Suprapubic skin (tissue), 4 donors: ENCODE results near the gene ADORA2A. TPM values are rescaled to one million over a fixed set of nuclear protein-coding genes. Genes with fewer than 3 reads are reported as not detected.

Experiments used
- DNase-seq, 2 donors: peaks; one replicate each; pipeline ENCODE4 v3.0.0-alpha.2; 2019; ENCODE audit warnings: low spot score in 2 of 2
- H3K27ac ChIP-seq: fragments of 200-600 bp; sonication (generic); one replicate; pipeline ENCODE4 v1.5.1; 2019
- H3K27me3 ChIP-seq: fragments of 200-600 bp; sonication (generic); one replicate; pipeline ENCODE4 v1.5.1; 2019
- H3K36me3 ChIP-seq: fragments of 200-600 bp; sonication (generic); one replicate; pipeline ENCODE4 v1.5.1; 2019
- H3K4me1 ChIP-seq: fragments of 200-600 bp; sonication (generic); one replicate; pipeline ENCODE4 v1.5.1; 2019
- H3K4me3 ChIP-seq: fragments of 200-600 bp; sonication (generic); one replicate; pipeline ENCODE4 v1.5.1; 2019; ENCODE audit warnings: mild to moderate bottlenecking
- H3K9me3 ChIP-seq: fragments of 200-600 bp; sonication (generic); one replicate; pipeline ENCODE4 v1.5.1; 2019
- EP300 ChIP-seq: sonication (generic); formaldehyde crosslinking; IDR thresholded peaks from one replicate; pipeline ENCODE4 v1.6.1; 2017; ENCODE audit warnings: antibody characterized with exemption
- POLR2A ChIP-seq, 2 donors: fragments of 450-650 bp; IDR thresholded peaks; one replicate each; pipeline ENCODE4 v1.6.1; 2017; ENCODE audit warnings: antibody characterized with exemption in 2 of 2, mild to moderate bottlenecking in 2 of 2, moderate library complexity in 2 of 2
- POLR2AphosphoS5 ChIP-seq, 3 donors: sonication (generic); formaldehyde crosslinking; IDR thresholded peaks; one replicate each; pipeline ENCODE4 v1.6.1; 2017; ENCODE audit warnings: antibody characterized with exemption in 3 of 3
- WGBS: methylation state at CpG from one replicate; pipeline ENCODE4 v1.1.5; 2018; 5-methylcytosine and 5-hydroxymethylcytosine counted together
- total RNA-seq, 4 donors: library from RNA; depleted of rRNA; stranded (reverse); fragments of >200 nt; gene quantifications; one replicate each; pipeline ENCODE4 v1.1.0, GENCODE V29; 2016
- TF ChIP-seq, protein P1 (sequence below), 2 donors: fragments of 200-600 bp in 1 of 2; fragments of 450-650 bp in 1 of 2; sonication (generic) in 1 of 2; IDR thresholded peaks; one replicate each; pipeline ENCODE4 v1.5.1; 2016 to 2019; ENCODE audit warnings: antibody characterized with exemption in 2 of 2, mild to moderate bottlenecking in 1 of 2, moderate library complexity in 1 of 2

Gene ADORA2A
- total RNA-seq, 4 donors from 2014 or later = 2.2 to 5.1 (median 3.4) TPM

DNA sequence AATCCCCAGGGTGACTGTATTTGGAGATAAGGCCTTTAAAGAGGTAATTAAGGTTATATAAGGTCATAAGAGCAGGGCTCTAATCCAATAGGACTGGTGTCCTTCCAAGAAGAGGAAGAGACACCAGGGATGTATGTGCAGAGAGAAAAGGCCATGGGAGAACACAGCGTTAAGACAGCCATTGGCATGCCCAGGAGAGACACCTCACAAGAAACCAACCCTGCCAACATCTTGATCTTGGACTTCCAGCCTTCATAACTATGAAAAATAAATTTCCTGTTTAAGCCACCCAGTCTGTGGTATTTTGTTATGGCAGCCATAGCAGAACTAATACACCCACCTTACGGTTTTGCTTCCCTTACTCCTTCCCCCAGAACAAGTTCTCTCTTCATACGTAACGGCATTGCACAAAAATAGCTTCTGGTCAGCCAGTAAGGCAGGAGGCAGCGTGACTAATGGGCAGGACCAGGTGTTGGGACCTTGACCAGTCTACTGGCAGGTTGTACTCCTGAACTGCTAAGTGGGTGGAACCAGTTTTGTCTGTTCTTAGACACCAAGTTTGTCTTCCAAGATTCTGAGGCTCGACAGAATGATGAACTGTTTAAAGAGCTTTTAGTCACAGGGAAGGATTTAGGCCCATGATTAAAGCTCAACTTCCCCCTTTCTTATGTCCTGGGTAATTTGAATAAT lies 35.8 kb downstream of the ADORA2A start:
- 75% methylated on average over 6 of the region's 6 CpGs for WGBS

DNA sequence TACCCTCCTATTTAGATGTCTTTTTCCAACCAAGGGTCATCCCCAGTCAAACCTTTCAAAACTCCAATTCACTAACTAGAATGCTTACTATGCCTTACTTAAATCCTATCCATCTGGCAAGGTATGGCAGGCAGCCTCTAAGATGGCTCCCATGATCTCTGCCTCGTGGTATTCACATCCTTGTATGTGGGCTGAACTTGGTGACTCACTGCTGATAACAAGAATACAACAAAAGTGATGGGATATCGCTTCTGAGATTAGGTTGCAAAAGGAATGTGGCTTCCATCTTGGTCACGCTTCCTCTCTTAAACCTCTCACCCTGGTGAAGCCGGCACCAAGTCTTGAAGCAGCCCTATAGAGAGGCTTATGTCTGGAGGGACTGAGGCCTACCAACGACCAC lies 38.2 kb downstream of the ADORA2A start:
- no peaks in the 10 kb centered on the region for H3K27me3 ChIP-seq
- no peaks in the 10 kb centered on the region for H3K36me3 ChIP-seq
- H3K4me1 ChIP-seq = no peaks in the 10 kb centered on the region
- no peak overlapping the region for H3K4me3 ChIP-seq
- 84% methylated on average over 5 of the region's 5 CpGs for WGBS
- no peaks in the 10 kb centered on the region for H3K9me3 ChIP-seq
- TF ChIP-seq, protein P1, sequence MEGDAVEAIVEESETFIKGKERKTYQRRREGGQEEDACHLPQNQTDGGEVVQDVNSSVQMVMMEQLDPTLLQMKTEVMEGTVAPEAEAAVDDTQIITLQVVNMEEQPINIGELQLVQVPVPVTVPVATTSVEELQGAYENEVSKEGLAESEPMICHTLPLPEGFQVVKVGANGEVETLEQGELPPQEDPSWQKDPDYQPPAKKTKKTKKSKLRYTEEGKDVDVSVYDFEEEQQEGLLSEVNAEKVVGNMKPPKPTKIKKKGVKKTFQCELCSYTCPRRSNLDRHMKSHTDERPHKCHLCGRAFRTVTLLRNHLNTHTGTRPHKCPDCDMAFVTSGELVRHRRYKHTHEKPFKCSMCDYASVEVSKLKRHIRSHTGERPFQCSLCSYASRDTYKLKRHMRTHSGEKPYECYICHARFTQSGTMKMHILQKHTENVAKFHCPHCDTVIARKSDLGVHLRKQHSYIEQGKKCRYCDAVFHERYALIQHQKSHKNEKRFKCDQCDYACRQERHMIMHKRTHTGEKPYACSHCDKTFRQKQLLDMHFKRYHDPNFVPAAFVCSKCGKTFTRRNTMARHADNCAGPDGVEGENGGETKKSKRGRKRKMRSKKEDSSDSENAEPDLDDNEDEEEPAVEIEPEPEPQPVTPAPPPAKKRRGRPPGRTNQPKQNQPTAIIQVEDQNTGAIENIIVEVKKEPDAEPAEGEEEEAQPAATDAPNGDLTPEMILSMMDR (IDR thresholded peaks at IDR 0.05) = no peak
- TF ChIP-seq EP300 = no peak
- no peak for TF ChIP-seq POLR2A (IDR thresholded peaks at IDR 0.05)
- no peak for TF ChIP-seq POLR2AphosphoS5 (IDR thresholded peaks at IDR 0.05)
- no peak for DNase-seq
- no peak overlapping the region for H3K27ac ChIP-seq

More for the DNA sequence above, 35.8 kb downstream of the ADORA2A start:
- H3K4me1 ChIP-seq = no peaks in the 10 kb centered on the region
- no peaks in the 10 kb centered on the region for H3K36me3 ChIP-seq
- H3K9me3 ChIP-seq = no peaks in the 10 kb centered on the region
- TF ChIP-seq EP300 = no peak
- no peak for TF ChIP-seq POLR2AphosphoS5 (IDR thresholded peaks at IDR 0.05)
- no peak overlapping the region for H3K4me3 ChIP-seq
- no peak for DNase-seq
- no peak overlapping the region for H3K27ac ChIP-seq
- H3K27me3 ChIP-seq = no peaks in the 10 kb centered on the region

DNA sequence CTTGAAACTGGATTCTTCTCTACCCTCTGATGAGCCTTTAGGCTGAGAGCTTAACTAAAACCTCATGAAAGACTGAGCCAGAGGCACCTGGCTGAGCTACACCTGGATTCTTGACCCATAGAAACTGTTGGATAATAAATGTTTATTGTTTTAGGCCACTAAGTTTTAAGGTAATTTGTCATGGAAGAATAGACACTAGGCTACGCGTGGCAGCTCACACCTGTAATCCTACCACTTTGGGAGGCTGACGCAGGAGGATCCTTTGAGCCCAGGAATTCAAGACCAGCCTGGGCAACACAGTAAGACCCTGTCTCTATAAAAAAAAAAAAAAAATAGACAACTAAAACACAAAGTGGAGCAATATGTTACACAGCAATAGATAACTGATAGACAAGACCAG lies 38.6 kb downstream of the ADORA2A start:
- TF ChIP-seq EP300 = no peak
- TF ChIP-seq POLR2AphosphoS5 (IDR thresholded peaks at IDR 0.05) = no peak
- TF ChIP-seq, protein P1 (IDR thresholded peaks at IDR 0.05) = no peak
- TF ChIP-seq POLR2A (IDR thresholded peaks at IDR 0.05) = no peak
- Histone ChIP-seq H3K4me3 (no peak overlapping the region), H3K9me3 (no peaks in the 10 kb centered on the region), H3K27ac (no peak overlapping the region), H3K27me3 (no peaks in the 10 kb centered on the region), H3K4me1 (no peaks in the 10 kb centered on the region), H3K36me3 (no peaks in the 10 kb centered on the region)
- 95% methylated on average over 3 of the region's 3 CpGs for WGBS
- no peak for DNase-seq

DNA sequence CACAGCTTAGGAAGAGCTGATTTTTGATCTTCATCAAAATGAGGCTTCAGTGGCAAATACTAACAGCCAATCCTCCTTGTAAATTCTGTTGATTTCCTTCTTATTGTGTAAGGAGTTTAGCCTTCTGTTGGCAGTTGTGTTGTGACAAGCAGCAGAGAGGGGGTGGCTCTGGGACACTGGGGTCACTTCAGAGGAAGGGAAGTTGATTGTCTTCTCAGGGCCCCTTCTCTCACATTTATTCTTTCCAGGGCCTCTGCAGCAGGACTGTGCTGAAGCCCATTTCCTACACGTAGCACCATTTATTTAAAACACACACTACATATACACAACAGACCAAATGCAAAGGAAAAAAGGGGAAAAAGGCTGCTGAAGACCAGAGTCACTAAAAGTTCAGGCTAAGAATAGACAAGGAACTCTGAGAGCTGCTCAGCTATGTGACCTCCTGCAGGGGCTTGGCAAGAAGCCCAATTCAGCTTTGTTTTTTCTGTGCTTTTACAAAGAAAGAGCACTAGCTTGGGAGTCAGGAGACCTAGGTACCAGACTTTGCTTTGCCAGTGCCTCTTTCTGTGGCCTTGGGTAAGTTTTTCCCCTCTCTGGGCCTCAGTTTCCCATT lies 39.4 kb downstream of the ADORA2A start:
- Histone ChIP-seq H3K36me3 (no peaks in the 10 kb centered on the region), H3K9me3 (no peaks in the 10 kb centered on the region), H3K27me3 (no peaks in the 10 kb centered on the region), H3K27ac (no peak overlapping the region), H3K4me1 (no peaks in the 10 kb centered on the region), H3K4me3 (no peak overlapping the region)
- TF ChIP-seq POLR2A (IDR thresholded peaks at IDR 0.05) = no peak
- TF ChIP-seq EP300 = no peak
- TF ChIP-seq, protein P1 (IDR thresholded peaks at IDR 0.05) = no peak
- TF ChIP-seq POLR2AphosphoS5 (IDR thresholded peaks at IDR 0.05) = no peak
- DNase-seq = no peak
- WGBS = 72% methylated on average over 1 of the region's 1 CpG

DNA sequence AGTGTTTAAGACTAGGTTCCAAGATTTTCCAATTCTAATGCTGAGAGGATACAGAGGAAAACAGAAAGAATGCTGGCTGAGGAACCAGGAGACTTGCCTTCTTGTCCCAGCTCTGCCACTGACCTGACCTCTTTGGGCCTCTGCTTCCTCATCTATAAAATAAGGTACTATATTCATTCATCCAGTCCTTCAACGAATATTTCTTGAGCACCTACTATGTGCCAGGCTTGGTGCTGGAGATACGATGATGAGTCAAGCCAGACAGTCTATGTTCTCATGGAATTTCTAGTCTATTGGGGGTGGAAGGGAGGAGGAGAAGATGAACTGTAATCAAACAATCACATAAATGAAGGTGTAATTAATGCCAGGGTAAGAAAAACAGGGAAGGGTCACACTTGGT lies 39.9 kb downstream of the ADORA2A start:
- Histone ChIP-seq H3K27me3 (no peaks in the 10 kb centered on the region), H3K27ac (no peak overlapping the region), H3K4me3 (no peak overlapping the region), H3K9me3 (no peaks in the 10 kb centered on the region), H3K4me1 (no peaks in the 10 kb centered on the region), H3K36me3 (no peaks in the 10 kb centered on the region)
- no peak for TF ChIP-seq POLR2AphosphoS5 (IDR thresholded peaks at IDR 0.05)
- no peak for TF ChIP-seq POLR2A (IDR thresholded peaks at IDR 0.05)
- TF ChIP-seq, protein P1 (IDR thresholded peaks at IDR 0.05) = no peak
- TF ChIP-seq EP300 = no peak
- 70% methylated on average over 2 of the region's 2 CpGs for WGBS
- no peak for DNase-seq
